ENCODE results near the gene ARL6IP1. TPM values are rescaled to one million over a fixed set of nuclear protein-coding genes. Genes with fewer than 3 reads are reported as not detected.

ARL6IP1 gene
- polyA plus RNA-seq, 3 donors = 89.0 to 158 (median 142) TPM

GRCh38 chr16:18802767-18803343, 1.5 kb upstream of the ARL6IP1 start:
- H3K79me2 ChIP-seq (ENCODE audit: insufficient read depth, low read length) = peaks cover 67% of the 10 kb centered on the region
- H3K27me3 Mint-ChIP-seq (ENCODE audit: low read depth in 3 of 3) = peaks cover 0 to under 1% (median 0%) of the 10 kb centered on the region in 3 donors

GRCh38 chr16:18800775-18801144, 589 bp downstream of the ARL6IP1 start:
- Mint-ChIP-seq H3K36me3 (peaks cover 15 to 24% of the 10 kb centered on the region in 2 donors), H3K27me3 (ENCODE audit: low read depth in 3 of 3) (no peaks in the 10 kb centered on the region), H3K27ac (peak overlapping the region; percentile 93 to 98 (median 95)), H3K4me1 (peaks cover 58% of the 10 kb centered on the region), H3K4me3 (peak overlapping the region; percentile 93 to 98), H3K9me3 (peaks cover 0 to 2% (median 0%) of the 10 kb centered on the region in 7 donors)
- Histone ChIP-seq H3K27me3 (ENCODE audit: control insufficient read depth in 2 of 2, insufficient read depth in 2 of 2, low read length in 2 of 2) (no peaks in the 10 kb centered on the region), H3K4me3 (replicated peaks in 1 of 3; ENCODE audit: low read depth in 2 of 3, low read length in 3 of 3) (peak overlapping the region; percentile 65 to 94 (median 92)), H3K27ac (ENCODE audit: low read depth in 1 of 2, low read length in 2 of 2) (peak overlapping the region; percentile 93 to 95), H3K9me3 (replicated peaks in 1 of 2; ENCODE audit: control insufficient read depth in 1 of 2, insufficient read depth in 1 of 2, low read length in 2 of 2) (no peaks in the 10 kb centered on the region), H3K4me1 (ENCODE audit: control insufficient read depth in 1 of 2, insufficient read depth in 2 of 2, low read length in 2 of 2) (peaks cover 49 to 67% of the 10 kb centered on the region in 2 donors), H4K20me1 (ENCODE audit: insufficient read depth, low read length) (peaks cover 23% of the 10 kb centered on the region), H3K36me3 (replicated peaks in 1 of 2; ENCODE audit: control insufficient read depth in 1 of 2, insufficient read depth in 2 of 2, low read length in 2 of 2) (peaks cover 19 to 29% of the 10 kb centered on the region in 2 donors), H3K4me2 (replicated peaks; ENCODE audit: extremely low read depth, low read length, poor library complexity, severe bottlenecking) (peak overlapping the region; percentile 96), H2AFZ (ENCODE audit: insufficient read depth, low read depth, low read length, poor library complexity, severe bottlenecking) (peak overlapping the region; percentile 55), H3K9ac (ENCODE audit: insufficient read depth, low read length, poor library complexity, severe bottlenecking) (peak overlapping the region; percentile 95), H3K79me2 (ENCODE audit: insufficient read depth, low read length) (peaks cover 77% of the 10 kb centered on the region)
- WGBS (ENCODE audit: insufficient coverage) = 0% methylated on average over 9 of the region's 15 CpGs
- peak in 1 of 3 donors; percentile 14 for DNase-seq
- intact Hi-C loops (cut with micrococcal nuclease) = loop anchor here (1.0 to 10.0 kb wide), 6 partner anchors 10 to 754 kb away; partner anchors contain the start of genes SMG1 (in 2 of the 2), CCP110 (in 1 of the 2), COQ7 (in 1 of the 2) and GDE1 (in 1 of the 2)
- TF ChIP-seq CTCF (IDR thresholded peaks at IDR 0.05) = no peak

More at GRCh38 chr16:18802767-18803343, 1.5 kb upstream of the ARL6IP1 start:
- H3K9ac ChIP-seq (ENCODE audit: insufficient read depth, low read length, poor library complexity, severe bottlenecking) = no peak overlapping the region
- Mint-ChIP-seq H3K4me3 (no peak overlapping the region), H3K9me3 (peaks cover 0 to 2% (median 0%) of the 10 kb centered on the region in 7 donors), H3K36me3 (peaks cover 10 to 18% of the 10 kb centered on the region in 2 donors), H3K27ac (peak overlapping the region; percentile 50 to 93 (median 85)), H3K4me1 (peaks cover 68% of the 10 kb centered on the region)
- peak overlapping the region in 1 of 3 experiments; percentile 45 for H3K4me3 ChIP-seq (replicated peaks in 1 of 3; ENCODE audit: low read depth in 2 of 3, low read length in 3 of 3)
- TF ChIP-seq CTCF (IDR thresholded peaks at IDR 0.05) = no peak
- H4K20me1 ChIP-seq (ENCODE audit: insufficient read depth, low read length) = peaks cover 23% of the 10 kb centered on the region
- peaks cover 52 to 71% of the 10 kb centered on the region in 2 donors for H3K4me1 ChIP-seq (ENCODE audit: control insufficient read depth in 1 of 2, insufficient read depth in 2 of 2, low read length in 2 of 2)
- intact Hi-C loops (cut with micrococcal nuclease) = loop anchor here (5.0 to 10.0 kb wide), 5 partner anchors 72 to 752 kb away; partner anchors contain the start of genes SMG1 (in 2 of the 2), CCP110 (in 1 of the 2), COQ7 (in 1 of the 2) and GDE1 (in 1 of the 2)
- H3K4me2 ChIP-seq (replicated peaks; ENCODE audit: extremely low read depth, low read length, poor library complexity, severe bottlenecking) = peak overlapping the region; percentile 65
- H3K27ac ChIP-seq (ENCODE audit: low read depth in 1 of 2, low read length in 2 of 2) = peak overlapping the region; percentile 77 to 85
- DNase-seq = no peak
- WGBS (ENCODE audit: insufficient coverage) = 98% methylated on average over 8 of the region's 16 CpGs
- H3K27me3 ChIP-seq (ENCODE audit: control insufficient read depth in 2 of 2, insufficient read depth in 2 of 2, low read length in 2 of 2) = no peaks in the 10 kb centered on the region
- no peak overlapping the region for H2AFZ ChIP-seq (ENCODE audit: insufficient read depth, low read depth, low read length, poor library complexity, severe bottlenecking)
- H3K9me3 ChIP-seq (replicated peaks in 1 of 2; ENCODE audit: control insufficient read depth in 1 of 2, insufficient read depth in 1 of 2, low read length in 2 of 2) = no peaks in the 10 kb centered on the region
- peaks cover 3 to 23% of the 10 kb centered on the region in 2 donors for H3K36me3 ChIP-seq (replicated peaks in 1 of 2; ENCODE audit: control insufficient read depth in 1 of 2, insufficient read depth in 2 of 2, low read length in 2 of 2)
